ENCODE data around the gene SLC32A1. TPM values are rescaled to one million over a fixed set of nuclear protein-coding genes. Genes with fewer than 3 reads are reported as not detected.

SLC32A1 gene
- total RNA-seq, 1 donor = not detected

DNA sequence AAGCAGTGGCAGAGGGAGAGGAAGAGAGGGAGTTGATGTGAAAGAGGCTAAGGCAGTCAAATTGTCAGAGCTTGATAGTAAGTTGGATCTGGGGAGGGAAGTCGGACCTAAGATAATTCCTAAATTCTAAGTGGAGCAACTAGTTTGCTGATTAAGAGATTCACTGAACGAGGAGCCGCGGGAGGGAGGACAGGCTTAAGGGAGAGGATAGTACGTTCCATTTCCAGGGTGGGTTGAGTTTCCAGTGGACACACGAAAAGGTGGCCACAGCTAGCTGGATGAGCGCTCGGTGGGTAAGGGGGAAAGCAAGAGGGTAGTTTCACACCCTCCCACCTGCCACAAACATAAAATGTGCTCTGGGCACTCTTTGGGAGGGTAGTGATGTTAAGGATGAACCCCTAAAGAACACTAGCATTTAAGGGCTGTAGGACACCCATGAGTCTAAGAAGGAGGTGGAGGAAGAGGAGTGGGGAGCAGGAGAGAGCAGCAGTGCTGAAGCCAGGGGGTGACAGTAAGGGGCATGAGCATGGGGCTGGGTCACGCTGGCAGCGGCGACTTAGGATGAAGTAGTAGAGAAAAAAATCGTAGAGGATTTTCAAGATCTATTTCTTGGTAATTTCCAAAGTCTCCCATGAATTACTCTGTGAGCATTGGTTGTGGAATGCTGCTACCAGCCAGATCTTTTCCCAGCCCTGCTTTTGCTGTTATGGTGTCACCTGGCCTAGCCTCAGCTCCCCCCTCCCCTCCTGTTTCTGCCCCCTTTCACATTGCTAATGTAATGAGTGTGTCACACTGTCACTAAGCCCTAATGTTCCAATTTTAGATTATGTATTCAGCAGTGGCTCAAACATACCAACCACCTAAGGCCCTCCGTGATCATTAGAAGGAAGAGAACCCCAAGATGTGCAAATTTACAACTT, 45.4 kb downstream of the SLC32A1 start:
- H3K4me3 ChIP-seq (ENCODE audit: low read depth, low read length) = no peak overlapping the region
- TF ChIP-seq, protein P1, sequence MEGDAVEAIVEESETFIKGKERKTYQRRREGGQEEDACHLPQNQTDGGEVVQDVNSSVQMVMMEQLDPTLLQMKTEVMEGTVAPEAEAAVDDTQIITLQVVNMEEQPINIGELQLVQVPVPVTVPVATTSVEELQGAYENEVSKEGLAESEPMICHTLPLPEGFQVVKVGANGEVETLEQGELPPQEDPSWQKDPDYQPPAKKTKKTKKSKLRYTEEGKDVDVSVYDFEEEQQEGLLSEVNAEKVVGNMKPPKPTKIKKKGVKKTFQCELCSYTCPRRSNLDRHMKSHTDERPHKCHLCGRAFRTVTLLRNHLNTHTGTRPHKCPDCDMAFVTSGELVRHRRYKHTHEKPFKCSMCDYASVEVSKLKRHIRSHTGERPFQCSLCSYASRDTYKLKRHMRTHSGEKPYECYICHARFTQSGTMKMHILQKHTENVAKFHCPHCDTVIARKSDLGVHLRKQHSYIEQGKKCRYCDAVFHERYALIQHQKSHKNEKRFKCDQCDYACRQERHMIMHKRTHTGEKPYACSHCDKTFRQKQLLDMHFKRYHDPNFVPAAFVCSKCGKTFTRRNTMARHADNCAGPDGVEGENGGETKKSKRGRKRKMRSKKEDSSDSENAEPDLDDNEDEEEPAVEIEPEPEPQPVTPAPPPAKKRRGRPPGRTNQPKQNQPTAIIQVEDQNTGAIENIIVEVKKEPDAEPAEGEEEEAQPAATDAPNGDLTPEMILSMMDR (IDR thresholded peaks at IDR 0.05; ENCODE audit: insufficient read depth, low read depth, low read length) = no peak
- no peak for DNase-seq (ENCODE audit: low read depth)

DNA sequence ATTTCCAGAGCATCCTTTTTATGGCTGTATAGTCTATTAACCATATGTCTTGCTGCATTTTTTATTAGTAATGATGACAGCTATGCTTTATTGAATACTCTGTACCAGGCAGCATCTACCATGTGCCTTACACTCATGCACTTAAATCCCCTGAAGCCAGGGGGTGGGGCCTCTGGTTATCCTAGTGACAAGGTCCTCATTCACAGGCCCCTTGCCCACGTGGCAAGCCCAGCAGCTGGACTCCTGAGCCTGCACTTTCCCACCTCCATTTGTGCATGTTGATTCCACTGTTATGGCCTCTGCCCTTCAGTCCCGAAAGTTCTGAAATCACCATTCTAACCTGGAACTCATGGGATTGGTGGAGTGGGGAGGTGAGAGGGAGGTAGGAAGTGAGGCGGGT, 46.3 kb downstream of the SLC32A1 start:
- DNase-seq (ENCODE audit: low read depth) = no peak
- TF ChIP-seq, protein P1 (IDR thresholded peaks at IDR 0.05; ENCODE audit: insufficient read depth, low read depth, low read length) = no peak
- no peak overlapping the region for H3K4me3 ChIP-seq (ENCODE audit: low read depth, low read length)

DNA sequence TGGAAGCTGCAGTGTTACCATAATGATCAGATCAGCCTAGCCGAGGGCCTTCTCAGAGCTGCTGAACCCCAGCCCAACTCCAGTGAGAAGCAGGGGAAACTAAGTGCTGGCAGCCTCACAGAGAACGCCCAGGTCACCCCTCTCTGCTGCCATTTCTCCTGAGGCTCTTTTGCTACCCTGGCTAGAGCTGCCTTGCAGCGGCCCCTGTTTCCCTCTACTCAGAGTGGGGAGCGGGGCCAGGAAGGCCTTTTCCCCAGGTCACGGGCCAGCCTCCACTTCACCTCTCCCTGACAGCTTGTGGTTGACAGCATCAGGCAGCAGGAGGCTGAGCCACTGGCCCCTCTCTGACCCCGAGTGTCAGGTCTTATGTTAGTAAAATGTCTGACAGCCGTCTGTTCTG, 46.7 kb downstream of the SLC32A1 start:
- TF ChIP-seq, protein P1 (IDR thresholded peaks at IDR 0.05; ENCODE audit: insufficient read depth, low read depth, low read length) = no peak
- no peak for DNase-seq (ENCODE audit: low read depth)
- no peak overlapping the region for H3K4me3 ChIP-seq (ENCODE audit: low read depth, low read length)

DNA sequence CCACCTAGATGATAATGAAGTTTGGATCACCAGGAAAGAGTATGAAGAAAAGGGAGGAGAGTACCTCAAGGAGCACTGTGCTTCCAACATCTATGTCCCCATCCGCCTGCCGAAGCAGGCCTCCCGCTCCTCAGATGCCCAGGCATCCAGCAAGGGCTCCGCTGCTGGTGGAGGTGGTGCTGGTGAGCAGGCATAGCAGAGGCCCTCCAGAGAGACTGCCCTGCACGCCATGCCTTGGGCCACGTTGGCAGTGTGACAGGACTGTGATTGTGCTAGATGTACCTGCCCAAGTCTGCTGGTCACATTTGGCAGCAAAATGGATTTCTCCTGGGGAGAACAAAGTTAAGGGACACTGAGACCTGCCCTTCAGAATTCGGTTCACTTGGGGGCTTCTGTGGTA, 47.3 kb downstream of the SLC32A1 start:
- H3K4me3 ChIP-seq (ENCODE audit: low read depth, low read length) = no peak overlapping the region
- DNase-seq (ENCODE audit: low read depth) = no peak
- TF ChIP-seq, protein P1 (IDR thresholded peaks at IDR 0.05; ENCODE audit: insufficient read depth, low read depth, low read length) = no peak

DNA sequence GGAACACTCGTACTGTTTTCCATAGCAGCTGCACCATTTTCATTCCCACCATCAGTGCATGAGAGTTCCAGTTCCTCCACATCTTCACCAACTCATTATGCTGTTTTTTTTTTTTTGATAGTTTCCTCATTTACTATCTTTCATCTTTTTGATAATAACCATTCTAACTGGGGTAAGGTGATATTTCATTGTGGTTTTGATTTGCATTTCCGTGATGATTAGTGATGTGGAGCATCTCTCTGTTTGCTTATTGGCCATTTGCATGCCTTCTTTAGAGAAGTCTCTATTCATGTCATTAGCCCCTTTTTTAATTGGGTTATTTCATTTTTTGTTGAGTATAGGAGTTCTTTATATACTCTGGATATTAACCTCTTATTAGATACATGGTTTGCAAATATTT, 49.9 kb downstream of the SLC32A1 start:
- no peak overlapping the region for H3K4me3 ChIP-seq (ENCODE audit: low read depth, low read length)
- TF ChIP-seq, protein P1 (IDR thresholded peaks at IDR 0.05; ENCODE audit: insufficient read depth, low read depth, low read length) = no peak
- no peak for DNase-seq (ENCODE audit: low read depth)

DNA sequence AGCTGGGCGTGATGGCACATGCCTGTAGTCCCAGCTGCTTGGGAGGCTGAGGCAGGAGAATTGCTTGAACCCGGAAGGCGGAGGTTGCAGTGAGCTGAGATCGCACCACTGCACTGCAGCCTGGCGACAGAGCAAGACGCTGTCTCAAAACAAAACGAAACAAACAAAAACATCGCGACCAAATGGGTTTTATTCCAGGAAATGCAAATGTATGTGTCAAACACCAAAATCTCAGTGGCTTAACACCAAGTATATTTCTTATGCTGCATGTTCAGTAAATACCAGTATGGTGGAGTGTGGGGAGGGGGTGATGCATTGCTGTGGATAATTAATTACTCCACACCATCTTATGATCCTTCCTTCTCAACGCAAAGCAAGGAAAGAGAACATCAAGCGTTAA, 52.1 kb downstream of the SLC32A1 start:
- no peak for DNase-seq (ENCODE audit: low read depth)
- TF ChIP-seq, protein P1 (IDR thresholded peaks at IDR 0.05; ENCODE audit: insufficient read depth, low read depth, low read length) = no peak
- H3K4me3 ChIP-seq (ENCODE audit: low read depth, low read length) = no peak overlapping the region

Small RNA genes within 50 kb of the gene (small RNA-seq; reads per million reads assigned to genes)
- gene RF00017 = not detected

Other genes with a start within 250 kb of the SLC32A1 start
- not detected in 2 replicates for gene ADIG, start 143.3 kb upstream of the SLC32A1 start, total RNA-seq
- not detected in 2 replicates for gene ARHGAP40, start 122.7 kb upstream of the SLC32A1 start, total RNA-seq
- 6.4 and 7.8 TPM in 2 replicates for gene ACTR5, start 24.0 kb downstream of the SLC32A1 start, total RNA-seq
- not detected in 2 replicates for gene PPP1R16B, start 81.2 kb downstream of the SLC32A1 start, total RNA-seq
- 7.4 and 17.7 TPM in 2 replicates for gene FAM83D, start 201.9 kb downstream of the SLC32A1 start, total RNA-seq
- 9.7 and 12.5 TPM in 2 replicates for gene DHX35, start 237.9 kb downstream of the SLC32A1 start, total RNA-seq

Data from fibroblast of villous mesenchyme (primary cell).